A204.1 (cell line): Measurements from ENCODE around the gene HOMER3.

Experiments used
- FAIRE-seq: peaks from 2 replicates; lab custom pipeline; 2012; peaks lifted over from hg19 to GRCh38; lab: Jason Lieb, UNC

The HOMER3 gene

DNA sequence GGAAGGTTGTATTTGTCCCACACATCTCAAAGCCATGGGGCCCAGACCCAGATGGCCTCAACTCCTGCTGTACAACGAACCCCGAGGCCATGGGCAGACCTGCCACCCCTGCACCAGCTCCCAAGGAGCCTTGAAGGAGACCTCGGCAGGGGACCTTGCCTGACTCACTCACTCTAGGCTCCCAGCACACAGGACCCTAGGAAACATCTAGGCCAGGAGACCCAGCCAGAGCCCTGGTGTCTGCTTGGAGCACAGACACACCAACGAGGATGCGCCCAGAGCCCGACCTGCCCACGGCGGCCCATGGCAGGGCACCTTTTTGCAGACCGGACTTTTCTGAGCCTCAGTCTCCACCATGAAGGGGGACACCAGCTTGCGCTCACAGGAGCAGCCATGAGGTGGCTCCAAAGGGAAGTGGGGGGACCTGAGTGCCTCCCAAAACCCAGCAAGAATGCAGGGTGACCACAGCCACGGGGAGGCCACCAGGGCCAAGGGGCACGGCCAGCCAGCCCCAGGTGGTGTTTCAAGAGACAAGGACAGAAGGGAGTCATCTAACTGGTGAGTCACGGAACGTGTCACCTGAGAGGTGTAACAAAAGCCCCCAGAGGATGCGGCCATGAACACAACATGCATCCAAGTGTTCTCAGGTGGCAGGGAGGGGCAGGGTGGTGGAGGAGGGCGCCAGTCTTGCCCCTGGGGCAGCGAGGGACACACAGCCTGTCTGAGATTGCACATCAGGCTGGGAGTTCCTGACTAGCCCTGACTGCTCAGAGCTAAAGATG lies 40.1 kb downstream of the HOMER3 start:
- FAIRE-seq: no peak

DNA sequence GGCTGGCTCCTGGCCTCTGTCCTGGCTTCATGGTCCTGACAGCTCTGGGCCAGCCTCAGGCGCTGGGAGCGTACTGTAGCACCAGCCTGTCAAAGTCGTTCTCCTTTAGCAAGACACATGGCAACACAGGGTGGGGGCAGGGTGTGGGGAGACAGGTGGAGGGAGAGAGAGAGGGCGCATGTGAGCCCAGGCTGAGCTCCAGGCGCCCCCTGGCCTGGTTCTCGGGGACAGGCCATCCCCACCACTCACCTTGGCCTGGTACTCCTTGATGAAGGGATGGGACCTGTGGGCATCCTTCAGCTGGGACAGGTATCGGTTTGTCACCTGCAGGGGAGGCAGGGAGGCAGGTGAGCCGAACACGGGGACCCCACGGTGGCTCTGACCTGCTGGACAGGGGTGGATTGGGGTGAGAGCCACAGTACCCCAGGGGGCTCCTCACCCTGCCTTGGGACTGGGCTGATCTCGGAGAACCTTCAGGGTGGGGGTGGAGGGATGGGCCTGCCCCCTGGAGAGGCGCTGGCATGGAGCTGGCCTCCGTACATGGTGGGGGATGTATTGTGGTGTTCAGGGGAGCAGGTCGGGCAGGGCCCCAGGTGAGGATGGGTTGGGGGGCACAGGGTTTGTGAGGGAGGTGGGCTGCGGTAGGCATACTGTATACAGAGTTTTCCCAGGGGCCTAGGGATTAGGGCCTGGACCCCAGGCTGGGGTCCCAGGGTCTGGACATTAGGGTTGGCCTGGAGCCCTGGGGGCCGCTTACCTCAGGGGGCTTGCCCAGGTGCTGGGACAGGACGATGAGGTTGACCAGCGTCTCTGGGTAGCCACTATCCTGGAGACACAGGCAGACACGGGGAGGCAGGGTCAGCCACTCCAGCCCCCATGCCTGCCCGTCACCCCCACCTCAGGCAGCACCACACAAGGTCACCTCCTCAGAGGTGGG lies 41.1 kb downstream of the HOMER3 start:
- no peak for FAIRE-seq

DNA sequence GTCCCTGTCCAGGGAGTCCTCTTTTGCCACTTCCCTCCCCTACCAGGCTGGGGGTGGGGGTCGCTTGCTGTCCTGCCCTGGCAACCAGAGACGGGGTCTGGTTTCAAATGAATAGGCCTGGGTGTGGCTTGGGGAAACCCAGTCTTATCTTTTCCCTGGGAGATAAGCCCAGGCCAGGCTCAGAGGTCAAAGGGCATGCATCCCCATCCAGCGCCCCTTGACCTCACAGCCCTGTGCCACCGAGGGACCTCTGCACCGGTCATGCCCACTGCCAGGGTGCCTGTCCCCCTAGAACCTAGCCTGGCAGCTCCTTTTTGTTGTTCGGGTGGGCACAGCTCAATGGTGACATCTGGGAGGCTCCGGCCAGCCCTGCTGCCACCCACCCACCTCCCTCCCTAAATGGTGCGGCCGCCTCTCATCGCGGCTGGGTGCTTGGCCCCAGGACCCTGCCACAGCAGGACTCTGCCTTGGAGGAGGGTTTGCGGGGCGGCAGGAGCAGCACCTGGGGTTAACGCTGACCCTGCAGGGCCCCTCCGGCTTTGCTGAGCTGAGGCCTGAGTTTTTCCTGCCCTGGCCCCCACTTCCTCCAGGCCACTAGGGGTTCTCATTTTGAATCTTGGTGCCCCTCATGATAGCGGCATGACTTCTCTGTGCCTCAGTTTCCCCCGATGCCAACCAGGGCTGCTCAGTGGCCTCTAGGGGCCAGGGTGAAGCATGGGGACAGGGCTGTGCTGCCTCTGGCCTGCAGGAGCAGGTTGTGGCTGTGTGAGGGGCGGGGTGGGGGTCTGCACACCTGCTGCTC lies 42.2 kb downstream of the HOMER3 start:
- no peak for FAIRE-seq

DNA sequence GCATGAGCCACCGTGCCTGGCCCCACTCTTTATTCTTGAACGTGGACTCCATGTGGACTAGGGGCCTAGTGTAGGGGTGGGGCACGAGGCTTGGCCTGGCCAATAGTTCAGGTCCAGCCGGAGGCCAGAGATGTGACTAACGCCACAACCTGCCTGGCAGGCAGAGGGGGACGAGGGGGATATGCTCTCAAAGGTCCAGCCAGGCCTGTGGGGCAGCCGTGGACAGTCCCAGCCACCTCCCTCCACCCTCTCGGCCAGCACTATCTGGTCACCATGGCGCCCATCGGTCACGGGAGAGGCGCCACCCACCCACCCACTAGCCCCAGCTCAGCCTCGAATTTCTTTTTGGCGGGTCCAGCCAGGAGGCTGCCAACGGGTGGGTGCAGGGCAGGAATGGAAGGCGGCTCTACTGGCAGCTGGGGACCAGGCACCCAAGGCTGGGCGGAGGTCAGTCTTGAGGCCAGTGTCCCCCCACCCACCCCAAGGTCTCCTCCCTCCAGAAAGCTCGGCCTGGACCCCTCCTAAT lies 42.9 kb downstream of the HOMER3 start:
- FAIRE-seq: no peak

DNA sequence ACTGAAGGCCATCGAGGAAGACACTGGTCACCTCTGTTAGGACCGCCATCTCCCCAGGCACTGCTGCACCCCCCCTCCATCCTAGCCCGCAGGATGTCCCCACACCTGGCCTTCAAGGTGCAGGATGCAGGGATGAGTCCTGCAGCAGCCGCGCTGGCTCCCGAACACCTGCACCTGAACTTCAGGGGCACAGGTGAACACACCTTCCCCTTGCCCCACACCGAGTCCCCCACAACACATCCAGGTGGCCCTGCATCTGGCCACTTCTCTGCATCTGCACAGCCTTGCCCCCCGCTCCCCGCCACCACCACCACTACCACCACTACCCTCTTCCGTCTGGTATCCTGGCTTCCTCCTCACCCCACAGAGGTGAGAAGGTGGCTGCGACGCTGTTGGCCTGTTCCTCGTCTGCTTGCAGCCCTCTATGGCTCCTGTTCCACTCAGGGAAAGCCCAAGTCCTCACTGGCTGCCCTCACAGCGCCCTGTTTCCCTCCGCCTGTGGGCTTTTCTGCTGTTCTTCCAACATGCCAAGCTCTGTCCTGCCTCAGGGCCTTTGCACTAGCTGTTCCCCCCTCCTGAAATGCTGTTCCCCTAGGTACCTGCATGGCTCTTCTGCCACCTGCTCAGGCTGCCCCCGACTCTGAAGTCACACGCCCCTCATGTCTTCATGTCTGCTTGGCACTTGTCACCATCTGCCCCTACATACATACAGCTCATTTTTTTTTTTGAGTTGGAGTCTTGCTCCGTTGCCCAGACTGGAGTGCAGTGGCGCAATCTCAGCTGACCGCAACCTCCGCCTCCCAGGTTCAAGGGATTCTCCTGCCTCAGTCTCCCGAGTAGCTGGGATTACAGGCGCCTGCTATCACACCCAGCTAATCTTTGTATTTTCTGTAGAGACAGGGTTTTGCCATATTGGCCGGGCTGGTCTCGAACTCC lies 43.7 kb downstream of the HOMER3 start:
- no peak for FAIRE-seq

DNA sequence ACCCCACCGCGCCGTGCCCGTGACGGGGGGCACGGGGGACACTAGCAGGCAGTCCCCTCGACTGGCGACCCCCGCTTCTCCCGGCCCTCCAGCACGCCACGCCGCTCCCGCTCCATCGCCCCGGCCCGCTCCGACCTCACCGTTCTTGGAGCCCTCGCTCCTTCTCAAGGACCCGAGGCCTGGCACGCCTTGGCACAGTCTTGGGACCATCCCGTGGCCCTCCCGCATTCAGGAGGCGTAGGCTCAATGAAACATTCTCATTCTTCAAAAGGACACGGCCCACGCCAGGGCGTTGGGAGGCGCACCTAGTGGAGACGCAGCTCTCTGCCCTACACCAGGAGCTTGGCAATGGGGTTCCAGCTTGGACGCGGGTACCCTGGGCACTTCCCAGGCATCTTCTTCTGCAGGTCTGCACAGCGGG lies 44.6 kb downstream of the HOMER3 start:
- no peak for FAIRE-seq

DNA sequence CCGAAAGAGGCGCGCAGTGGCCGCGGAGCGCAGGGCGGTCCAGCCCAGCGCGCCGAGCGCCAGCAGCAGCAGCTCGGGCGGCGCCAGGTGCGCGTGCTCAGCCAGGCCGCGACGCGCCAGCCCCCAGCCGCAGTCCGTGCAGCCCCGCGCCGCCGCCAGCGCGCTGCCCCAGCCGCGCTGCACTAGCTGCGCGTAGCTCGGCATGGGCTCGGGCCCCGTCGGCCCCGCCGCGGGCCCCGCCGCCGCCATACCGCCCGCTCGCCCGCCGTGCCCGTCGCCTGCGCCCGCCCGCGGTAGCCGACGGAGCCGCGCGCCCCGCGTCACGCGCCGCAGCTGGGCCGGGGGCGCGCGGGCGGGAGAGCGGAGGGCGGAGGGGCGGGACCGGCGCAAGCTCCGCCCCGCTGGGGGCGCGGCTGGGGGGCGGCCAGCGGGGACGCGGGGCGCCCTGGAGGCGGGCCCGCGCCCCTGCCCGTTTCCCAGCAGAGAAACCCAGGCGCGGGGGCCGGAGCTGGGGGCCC lies 45.1 kb downstream of the HOMER3 start, which contains the start of gene CERS1:
CERS1 (minus strand) TSS at position 335 of the 518 bp plus-strand sequence; CDS start at position 249, 86 bp downstream.
- no peak for FAIRE-seq

DNA sequence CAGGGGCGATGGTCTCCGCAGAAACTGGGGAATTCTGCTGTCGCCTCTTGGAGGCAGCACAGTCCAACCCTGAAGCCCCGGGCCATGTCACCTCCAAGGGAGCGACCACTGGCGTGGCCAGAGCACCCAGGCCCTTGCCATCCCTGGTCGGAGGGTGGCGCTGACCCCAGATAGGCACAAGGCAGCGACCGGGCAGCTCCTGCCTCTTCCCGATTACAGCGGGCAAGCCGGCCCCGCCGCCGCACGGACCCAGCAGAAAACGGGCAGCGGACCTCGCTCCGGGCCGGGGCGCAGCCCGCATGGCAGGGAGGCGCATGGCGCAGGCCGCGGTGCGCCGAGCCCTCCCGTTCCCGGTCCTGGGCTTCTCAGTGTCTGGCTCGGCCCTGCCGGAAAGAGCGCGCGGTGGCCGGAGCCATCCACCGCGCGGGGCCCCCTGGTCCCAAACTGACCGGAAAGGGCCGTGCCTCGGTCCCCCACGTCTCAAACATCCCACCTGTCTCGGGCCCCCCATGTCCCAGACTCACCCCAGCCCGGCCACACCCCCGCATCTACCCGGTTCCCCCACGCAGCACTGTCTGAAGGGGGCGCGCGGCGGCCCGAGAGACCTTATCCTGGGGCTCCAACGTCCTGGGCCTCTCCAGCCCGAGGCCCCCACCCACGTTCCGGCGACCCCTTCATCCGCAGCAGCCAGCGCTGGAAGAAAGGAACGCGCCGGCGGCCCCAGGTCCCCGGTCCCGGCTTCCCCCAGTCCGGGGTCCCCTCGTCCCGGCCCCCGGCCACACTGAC lies 45.8 kb downstream of the HOMER3 start:
- no peak for FAIRE-seq

DNA sequence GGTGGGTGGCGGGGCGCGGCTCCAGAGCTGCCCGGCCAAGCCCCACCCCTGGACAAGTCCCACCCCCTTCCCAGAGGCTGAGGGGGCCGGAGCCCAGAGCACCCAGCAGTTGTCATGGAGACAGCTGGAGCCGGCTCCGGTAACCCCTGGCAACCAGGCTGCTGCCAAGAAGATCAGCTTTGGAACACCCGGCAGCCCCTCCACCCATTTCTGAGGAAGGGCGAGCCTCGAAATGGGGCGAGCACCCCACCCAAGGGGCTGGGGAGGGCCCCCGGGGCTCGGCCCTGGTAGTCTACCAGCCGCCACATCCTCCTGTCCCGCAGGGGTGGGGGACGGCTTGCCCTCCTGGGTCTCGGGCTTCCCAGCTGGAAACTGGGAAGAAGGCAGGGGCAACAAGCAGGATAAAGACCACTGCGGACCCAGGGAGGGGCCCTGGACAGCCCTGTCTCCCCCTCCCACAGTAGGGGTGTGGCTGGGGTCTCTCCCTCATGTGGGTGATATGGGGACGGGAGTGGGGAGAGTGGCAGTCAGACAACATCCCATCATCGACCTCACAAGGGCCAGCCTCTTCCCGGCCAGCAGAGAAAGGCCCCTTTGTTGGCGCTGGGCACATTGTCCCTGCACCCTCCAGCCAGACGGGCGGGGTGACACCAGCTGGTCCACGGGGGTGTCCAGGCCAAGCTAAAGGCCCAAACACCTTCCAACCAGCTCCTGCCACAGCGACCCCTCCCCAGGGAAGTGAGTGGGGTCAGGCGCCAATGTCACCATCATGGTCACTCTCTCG lies 46.6 kb downstream of the HOMER3 start:
- no peak for FAIRE-seq

DNA sequence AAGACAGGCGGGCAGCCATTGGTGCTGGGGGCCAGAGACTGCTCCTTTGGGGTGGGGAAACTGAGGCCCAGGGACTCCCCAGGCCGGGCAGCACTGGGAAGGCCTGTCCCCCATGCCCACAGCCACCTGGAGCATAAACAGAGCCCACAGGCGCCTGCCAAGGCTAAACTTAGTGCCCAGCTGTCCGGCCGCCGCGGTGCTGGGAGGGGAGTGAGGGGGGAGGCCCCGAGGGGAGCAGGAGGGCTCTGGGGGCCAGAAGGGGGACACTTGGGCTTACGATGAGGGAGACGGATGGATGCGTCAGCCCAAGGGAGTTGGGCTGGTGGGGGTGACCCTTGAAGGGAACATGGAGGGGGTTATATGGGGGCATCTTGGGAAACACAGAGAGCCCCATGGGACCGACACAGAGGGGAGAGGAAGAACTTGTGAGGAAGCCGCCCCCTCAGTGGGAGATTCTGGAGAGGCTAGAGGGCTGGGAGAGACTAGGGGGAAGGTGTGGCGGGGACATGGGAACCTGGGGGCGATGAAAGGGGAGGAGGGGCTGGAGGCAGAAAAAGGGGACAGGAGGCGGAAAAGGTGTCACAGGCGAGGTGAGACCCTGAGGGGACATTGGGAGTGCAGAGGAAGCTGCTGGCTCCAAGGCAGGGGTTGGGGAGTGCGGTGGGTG lies 47.3 kb downstream of the HOMER3 start:
- no peak for FAIRE-seq

DNA sequence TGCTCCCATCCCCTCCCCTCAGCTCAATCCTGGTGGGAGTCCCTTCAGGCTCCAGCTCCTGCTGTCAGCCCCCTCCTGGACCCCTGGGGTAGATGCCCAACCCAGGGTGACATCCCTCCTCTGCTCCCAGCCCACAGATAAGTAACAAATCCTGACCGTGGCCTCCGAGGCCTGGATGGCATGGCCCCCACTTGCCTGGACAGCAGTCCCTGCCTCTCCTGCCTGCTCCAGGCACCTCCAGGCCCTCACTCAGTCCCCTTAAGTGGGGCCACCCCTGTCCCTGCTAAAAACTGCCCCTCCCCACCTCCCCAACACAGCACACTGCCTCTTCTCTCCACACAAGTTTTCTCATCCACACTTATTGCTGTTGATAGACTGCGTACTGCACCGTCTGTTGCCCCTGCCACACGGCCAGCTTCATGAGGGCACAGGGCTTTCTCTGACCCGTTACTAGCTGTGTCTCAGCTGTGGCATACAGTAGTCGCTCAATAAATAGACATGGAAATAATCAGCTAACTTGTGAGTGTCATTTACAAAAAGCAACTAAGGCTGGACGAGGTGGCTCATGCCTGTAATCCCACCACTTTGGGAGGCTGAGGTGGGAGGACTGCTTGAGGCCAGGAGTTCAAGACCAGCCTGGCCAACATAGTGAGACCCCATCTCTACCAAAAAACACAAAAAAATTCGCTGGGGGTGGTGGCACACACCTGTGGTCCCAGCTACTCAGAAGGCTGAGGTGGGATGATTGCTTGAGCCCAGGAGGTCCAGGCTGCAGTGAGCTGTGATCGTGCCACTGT lies 50.9 kb downstream of the HOMER3 start:
- no peak for FAIRE-seq

DNA sequence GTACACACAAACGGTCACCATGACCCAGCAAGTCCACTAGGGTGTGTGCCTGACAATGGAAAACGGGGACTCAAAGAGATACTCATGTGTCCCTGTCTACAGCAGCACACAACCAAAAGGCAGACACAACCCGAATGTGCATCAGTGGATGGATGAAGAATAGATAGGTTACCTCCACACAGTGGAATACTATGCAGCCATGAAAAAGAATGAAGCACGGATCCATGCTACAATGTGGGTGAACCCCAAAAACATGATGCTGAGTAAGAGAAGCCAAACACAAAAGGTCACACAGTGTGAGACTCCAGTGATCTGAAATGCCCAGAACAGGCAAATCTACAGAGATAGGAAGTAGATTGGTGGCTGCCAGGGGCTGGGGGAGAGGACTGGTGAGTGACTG lies 54.0 kb downstream of the HOMER3 start:
- FAIRE-seq: no peak

DNA sequence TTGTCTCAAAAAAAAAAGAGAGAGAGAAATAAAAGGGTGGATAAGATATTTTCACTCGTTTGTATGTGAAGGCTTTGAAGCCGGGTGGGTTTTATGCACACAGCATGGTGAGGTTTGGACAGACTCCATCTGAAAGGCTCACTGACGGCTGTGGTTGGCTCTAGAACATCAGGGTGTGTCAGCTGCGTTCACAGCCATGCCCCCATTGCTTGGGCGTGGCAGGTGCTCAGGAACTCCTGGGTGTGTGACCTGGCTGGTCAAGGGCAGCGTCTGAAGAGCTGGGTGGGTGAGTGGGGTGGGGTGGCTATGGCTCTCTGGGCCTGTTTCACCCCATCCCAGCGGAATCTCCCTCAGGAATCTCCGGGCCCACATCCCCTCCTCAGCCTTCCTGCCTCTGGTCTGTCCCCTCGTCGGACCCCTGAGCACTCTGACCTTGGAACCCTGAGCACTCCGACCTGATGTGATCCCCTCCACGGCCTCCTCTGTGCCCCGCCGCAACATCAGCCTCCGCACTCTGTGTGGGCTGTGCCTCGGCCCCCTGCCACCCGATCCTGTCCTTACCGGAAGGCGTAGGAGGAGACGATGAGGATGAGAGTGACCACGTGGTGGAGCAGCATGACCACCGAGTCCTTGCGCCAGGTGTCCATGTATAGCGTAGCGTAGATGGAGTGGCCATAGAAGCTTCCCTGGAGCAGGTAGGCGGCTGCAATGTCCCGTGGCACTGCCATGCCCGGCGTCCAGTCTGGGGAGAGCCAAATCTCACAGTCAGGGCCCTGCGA lies 57.3 kb downstream of the HOMER3 start:
- FAIRE-seq: no peak

DNA sequence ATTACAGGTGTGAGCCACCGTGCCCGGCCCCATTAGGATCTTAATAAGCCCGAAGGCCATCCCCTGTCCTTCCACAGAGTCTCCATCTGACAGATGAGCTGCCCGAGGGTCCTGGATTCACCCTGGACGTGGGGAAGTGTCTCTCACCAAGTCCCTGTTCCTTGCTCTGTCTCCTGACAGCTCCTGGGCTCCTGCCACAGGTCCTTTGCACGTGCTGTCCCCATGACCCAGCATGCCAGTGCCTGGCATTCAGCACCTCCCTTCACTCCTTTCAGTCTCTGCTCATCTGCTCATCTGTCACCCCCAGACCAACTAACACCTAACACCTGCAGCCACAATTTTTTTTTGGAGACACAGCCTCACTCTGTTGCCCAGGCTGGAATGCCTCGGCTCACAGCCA lies 59.5 kb downstream of the HOMER3 start:
- FAIRE-seq: no peak

DNA sequence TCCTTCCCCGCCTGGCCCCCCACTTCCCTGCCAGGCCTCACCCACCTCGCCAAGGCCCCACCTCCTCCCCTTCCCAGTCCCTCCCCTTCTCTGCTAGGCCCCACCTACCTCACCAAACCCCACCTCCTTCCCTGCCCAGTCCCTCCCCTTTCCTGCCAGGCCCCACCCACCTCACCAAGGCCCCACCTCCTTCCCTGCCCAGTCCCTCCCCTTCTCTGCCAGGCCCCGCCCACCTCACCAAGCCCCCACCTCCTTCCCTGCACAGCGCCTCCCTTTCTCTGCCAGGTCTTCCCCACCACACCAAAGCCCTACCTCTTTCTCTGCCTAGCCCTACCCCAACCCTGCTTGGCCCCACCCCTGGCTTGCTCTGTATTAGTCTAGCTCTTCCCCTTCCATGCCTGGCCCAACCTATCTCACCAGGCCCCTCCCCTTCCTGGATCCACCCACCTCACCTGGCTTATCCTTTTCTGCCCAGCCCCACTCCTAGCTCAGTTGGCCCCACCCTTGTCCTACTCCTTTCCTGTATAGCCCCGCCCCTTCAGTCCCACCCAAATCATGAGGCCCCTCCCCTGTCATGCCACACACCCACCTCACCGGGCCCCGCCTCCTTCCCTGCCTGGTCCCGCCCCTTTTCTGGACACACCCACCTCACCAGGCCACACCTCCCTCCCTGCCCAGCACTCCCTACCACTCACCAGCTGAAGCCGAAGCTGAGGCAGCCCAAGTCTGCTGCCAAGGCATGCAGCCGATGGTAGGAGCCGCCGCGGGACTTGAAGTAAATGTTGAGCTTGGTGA lies 61.2 kb downstream of the HOMER3 start:
- no peak for FAIRE-seq
